NOMO-1 treated with DMSO at 0.1 percent for 48 hours (cell line): ENCODE data around the gene DENND1C.
A peak's percentile ranks its signal among the peaks of the same experiment; 100 is the strongest.
"Not testable (repeated sequence)": the region's sequence is repeated elsewhere in the genome, so short reads cannot be mapped to it uniquely, and the experiment has no call there.

Source experiments
- DNase-seq: peaks from one replicate; lab custom pipeline; 2025; ENCODE audit not compliant: unreplicated experiment; lab: John Stamatoyannopoulos, UW

DENND1C gene

GRCh38 chr19:6457958-6458694, 23.5 kb downstream of the DENND1C start:
- no peak for DNase-seq

DNA sequence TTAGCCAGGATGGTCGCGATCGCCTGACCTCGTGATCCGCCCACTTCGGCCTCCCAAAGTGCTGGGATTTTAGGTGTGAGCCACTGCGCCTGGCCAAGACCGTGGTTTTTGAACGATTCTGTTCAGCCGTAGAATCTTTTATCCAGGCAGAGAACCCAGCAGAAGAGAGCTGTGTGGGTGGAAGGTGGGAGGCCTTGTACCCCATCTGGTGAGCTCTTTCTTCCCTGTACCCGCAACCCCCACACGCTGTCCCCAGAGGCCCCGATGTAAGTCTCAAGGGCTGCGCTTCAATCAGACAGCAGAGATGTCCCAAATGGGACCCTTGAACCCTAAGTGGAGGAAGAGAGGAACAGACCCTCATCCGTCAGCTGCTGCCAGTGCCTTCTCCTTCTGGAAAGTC, 25.7 kb downstream of the DENND1C start:
- no peak for DNase-seq

DNA sequence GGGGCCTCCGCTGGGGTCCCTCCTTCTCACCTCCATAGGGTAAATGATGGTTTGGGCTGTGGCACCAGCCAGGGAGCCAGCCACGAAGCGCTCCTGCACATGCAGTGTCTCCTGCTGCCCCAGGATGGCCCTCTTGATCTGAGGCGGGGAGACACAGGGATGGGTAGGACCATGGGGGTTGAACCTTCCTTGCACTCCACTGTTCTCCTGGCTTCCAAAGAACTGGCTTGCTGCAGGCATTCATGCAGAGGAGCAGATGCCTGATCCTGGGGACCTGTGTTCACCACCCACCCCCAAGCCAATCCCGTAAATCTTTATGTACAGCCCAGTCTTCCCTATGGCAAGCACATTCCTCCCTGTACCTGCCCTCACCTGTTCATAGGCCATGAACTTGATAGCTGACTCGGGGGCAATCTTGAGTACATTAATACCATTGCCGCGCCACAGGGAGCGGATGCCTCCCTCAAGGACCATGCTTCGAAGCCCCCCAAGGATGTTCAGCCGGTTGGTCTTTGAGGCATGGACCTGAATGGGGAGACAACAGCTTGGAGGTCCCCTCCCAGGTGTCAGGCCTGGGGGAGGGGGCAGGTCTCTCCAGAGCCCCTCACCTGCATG, 27.5 kb downstream of the DENND1C start:
- no peak for DNase-seq

- DNase-seq = no peak
These were observed 28.7 kb downstream of the DENND1C start for GRCh38 chr19:6452899-6453298.

- DNase-seq = no peak
These were observed 29.4 kb downstream of the DENND1C start for GRCh38 chr19:6452223-6452614.

GRCh38 chr19:6451583-6452222, 29.9 kb downstream of the DENND1C start:
- no peak for DNase-seq

- no peak for DNase-seq
These were observed 31.4 kb downstream of the DENND1C start for GRCh38 chr19:6450166-6450565.

- DNase-seq = no peak
These were observed 33.5 kb downstream of the DENND1C start for GRCh38 chr19:6448045-6448444.

GRCh38 chr19:6446452-6446851, 35.1 kb downstream of the DENND1C start:
- DNase-seq = no peak

GRCh38 chr19:6443986-6444385, 37.6 kb downstream of the DENND1C start:
- DNase-seq = no peak

- DNase-seq = no peak
These were observed 39.4 kb downstream of the DENND1C start for GRCh38 chr19:6442087-6442688.

GRCh38 chr19:6440905-6441304, 40.7 kb downstream of the DENND1C start:
- no peak for DNase-seq

DNA sequence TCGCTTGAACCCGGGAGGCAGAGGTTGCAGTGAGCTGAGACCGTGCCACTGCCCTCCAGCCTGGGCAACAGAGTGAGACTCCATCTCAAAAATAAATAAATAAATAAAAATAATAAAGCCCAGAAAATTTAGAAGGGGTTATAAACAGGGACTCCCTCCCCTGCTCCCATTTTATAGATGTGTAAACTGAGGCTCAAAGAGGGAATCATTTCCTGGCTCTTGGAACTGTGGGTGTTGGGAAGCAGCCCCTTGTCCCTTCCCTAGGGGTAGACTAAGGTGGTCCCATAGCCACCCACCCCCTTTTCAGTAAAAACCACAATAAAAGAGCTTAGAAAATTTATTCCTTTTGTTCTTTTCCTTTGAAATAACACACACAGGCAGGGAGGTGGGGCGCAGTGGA, 41.8 kb downstream of the DENND1C start:
- DNase-seq = no peak

GRCh38 chr19:6433663-6434062, 47.9 kb downstream of the DENND1C start, which contains the start of gene SLC25A41:
TSS of gene SLC25A41 (minus strand) at chr19:6433763. CDS start at chr19:6433693, 70 bp downstream.
- DNase-seq = no peak

DNA sequence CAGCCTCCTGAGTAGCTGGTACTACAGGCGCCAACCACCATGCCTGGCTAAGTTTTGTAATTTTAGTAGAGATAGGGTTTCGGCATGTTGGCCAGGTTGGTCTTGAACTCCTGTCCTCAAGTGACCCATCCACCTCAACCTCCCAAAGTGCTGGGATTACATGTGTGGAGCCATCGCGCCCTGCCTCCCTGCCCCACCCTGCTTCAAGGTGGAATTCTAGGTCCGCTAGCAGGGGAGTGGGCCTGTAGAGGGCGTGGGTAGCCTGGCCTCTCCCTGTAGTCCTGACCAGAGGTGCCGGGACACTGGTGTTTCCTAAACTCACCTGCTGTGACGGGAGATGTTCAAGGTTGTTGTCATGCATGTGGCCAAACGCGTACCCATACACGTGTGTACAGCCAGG, 48.4 kb downstream of the DENND1C start:
- no peak for DNase-seq

GRCh38 chr19:6431891-6432290, 49.7 kb downstream of the DENND1C start:
- DNase-seq = no peak

DNA sequence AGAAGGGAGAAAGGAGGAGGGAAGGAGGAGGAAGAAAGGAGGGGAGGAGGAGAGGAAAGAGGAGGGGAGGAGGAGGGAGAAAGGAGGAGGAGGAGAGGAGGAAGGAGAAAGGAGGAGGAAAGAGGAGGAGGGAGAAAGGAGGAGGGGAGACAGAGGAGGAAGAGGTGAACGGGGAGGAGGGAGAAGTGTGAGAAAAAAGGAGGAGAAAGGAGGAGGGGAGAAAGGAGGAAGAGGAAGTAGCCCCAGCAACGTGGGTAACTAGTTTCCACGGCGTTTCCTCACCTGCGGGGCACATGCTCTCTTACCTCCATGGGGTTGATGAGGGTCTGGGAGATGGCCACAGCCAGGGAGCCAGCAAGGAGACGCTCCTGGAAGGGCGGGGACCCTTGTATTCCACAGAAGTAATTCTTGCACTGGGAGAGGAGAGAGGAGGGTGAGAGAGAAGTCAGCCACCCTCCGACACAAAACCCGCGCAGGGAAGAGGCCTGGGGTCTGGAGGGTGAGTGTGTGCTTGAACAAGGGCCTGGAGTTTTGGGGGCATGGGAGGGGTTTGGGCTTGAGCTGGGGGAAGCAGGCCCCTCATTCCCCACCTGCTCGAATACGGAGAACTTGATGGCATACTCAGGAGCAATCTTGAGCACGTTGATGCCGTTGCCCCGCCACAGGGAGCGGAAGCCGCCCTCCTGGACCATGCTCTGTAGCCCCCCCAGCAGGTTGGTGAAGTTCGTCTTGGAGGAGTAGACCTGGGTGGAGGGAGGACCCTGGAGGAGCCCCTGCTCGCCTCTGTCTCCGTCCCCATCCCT, 52.0 kb downstream of the DENND1C start:
- DNase-seq = peak; percentile 58

- DNase-seq = not testable (repeated sequence)
These were observed 52.7 kb downstream of the DENND1C start for GRCh38 chr19:6428692-6429418.

GRCh38 chr19:6427131-6427530, 54.5 kb downstream of the DENND1C start:
- no peak for DNase-seq
